Calu3 (cell line): Measurements from ENCODE around the gene STAP1. TPM values are rescaled to one million over a fixed set of nuclear protein-coding genes. Genes with fewer than 3 reads are reported as not detected.

Experiments used
- BruUV-seq: library from RNA; stranded (reverse); fragments of 400-500 nt; replicated peaks from 2 replicates; lab custom pipeline; 2021; lab: Mats Ljungman, UMichigan
- CTCF ChIA-PET: fragments of 300-600 bp; sonication (Branson Sonifier 250); formaldehyde crosslinking; loops from one replicate; lab custom pipeline; 2022; ENCODE audit warnings: antibody characterized with exemption; lab: Charles Lee
- DNase-seq: peaks from one replicate; pipeline ENCODE4 v3.0.0; 2022
- H3K27ac Mint-ChIP-seq: one replicate; pipeline ENCODE4 v1.8.0; 2022; ENCODE audit warnings: mixed read lengths; ENCODE audit not compliant: unreplicated experiment
- H3K27me3 Mint-ChIP-seq: one replicate; pipeline ENCODE4 v1.8.0; 2022; ENCODE audit warnings: mixed read lengths; ENCODE audit not compliant: unreplicated experiment
- H3K36me3 Mint-ChIP-seq: one replicate; pipeline ENCODE4 v1.8.0; 2022; ENCODE audit warnings: mild to moderate bottlenecking, moderate library complexity, mixed read lengths; ENCODE audit not compliant: insufficient read depth, unreplicated experiment
- H3K4me1 Mint-ChIP-seq: one replicate; pipeline ENCODE4 v1.8.0; 2022; ENCODE audit warnings: mild to moderate bottlenecking, low read depth, mixed read lengths; ENCODE audit not compliant: unreplicated experiment
- H3K4me3 Mint-ChIP-seq: one replicate; pipeline ENCODE4 v1.8.0; 2022; ENCODE audit warnings: mild to moderate bottlenecking, low read depth, moderate library complexity, mixed read lengths; ENCODE audit not compliant: unreplicated experiment
- H3K9me3 Mint-ChIP-seq: one replicate; pipeline ENCODE4 v1.8.0; 2022; ENCODE audit warnings: low read depth, mixed read lengths; ENCODE audit not compliant: unreplicated experiment
- CTCF ChIP-seq: fragments of 200-600 bp; IDR thresholded peaks from one replicate; pipeline ENCODE4 v1.8.0; 2022; ENCODE audit warnings: antibody characterized with exemption; ENCODE audit not compliant: unreplicated experiment
- intact Hi-C: fragments of 100-400 bp; cut with micrococcal nuclease; formaldehyde crosslinking; loops from one replicate; pipeline ENCODE4 v1.10.0; 2022; ENCODE audit not compliant: unreplicated experiment
- total RNA-seq: library from RNA; stranded (reverse); gene quantifications from 2 replicates; pipeline ENCODE4 v1.2.3, GENCODE V29; 2022

Gene STAP1
- total RNA-seq, 1 experiment from 2014 or later: not detected

- Mint-ChIP-seq H3K9me3 (no peaks in the 10 kb centered on the region), H3K27me3 (no peaks in the 10 kb centered on the region), H3K4me1 (no peaks in the 10 kb centered on the region), H3K36me3 (no peaks in the 10 kb centered on the region), H3K27ac (no peak overlapping the region), H3K4me3 (no peak overlapping the region)
- DNase-seq: no peak
- TF ChIP-seq CTCF: no peak
- intact Hi-C loops: no loop called here
- CTCF ChIA-PET: no interaction called here
- BruUV-seq: no TSS peak
Observed at GRCh38 chr4:67581913-67582312, 23.4 kb downstream of the STAP1 start.

GRCh38 chr4:67584496-67584895, 26.0 kb downstream of the STAP1 start:
- no peak for DNase-seq
- Mint-ChIP-seq H3K9me3 (no peaks in the 10 kb centered on the region), H3K4me1 (no peaks in the 10 kb centered on the region), H3K27me3 (no peaks in the 10 kb centered on the region), H3K4me3 (no peak overlapping the region), H3K36me3 (no peaks in the 10 kb centered on the region), H3K27ac (no peak overlapping the region)
- TF ChIP-seq CTCF: no peak
- intact Hi-C loops: no loop called here
- CTCF ChIA-PET: no interaction called here
- no TSS peak for BruUV-seq

- intact Hi-C loops: no loop called here
- CTCF ChIA-PET: no interaction called here
Observed at GRCh38 chr4:67587156-67587555, 28.6 kb downstream of the STAP1 start.

GRCh38 chr4:67593741-67594175, 35.2 kb downstream of the STAP1 start:
- no peak for DNase-seq
- Mint-ChIP-seq H3K4me3 (no peak overlapping the region), H3K27ac (no peak overlapping the region), H3K27me3 (peaks cover 12% of the 10 kb centered on the region), H3K36me3 (no peaks in the 10 kb centered on the region), H3K9me3 (no peaks in the 10 kb centered on the region), H3K4me1 (no peaks in the 10 kb centered on the region)
- intact Hi-C loops: no loop called here
- TF ChIP-seq CTCF: no peak
- BruUV-seq: no TSS peak
- CTCF ChIA-PET: no interaction called here

More at GRCh38 chr4:67587156-67587555, 28.6 kb downstream of the STAP1 start:
- no peak overlapping the region for H3K4me3 Mint-ChIP-seq
- DNase-seq: no peak
- no peaks in the 10 kb centered on the region for H3K36me3 Mint-ChIP-seq
- no peak for TF ChIP-seq CTCF
- H3K4me1 Mint-ChIP-seq: no peaks in the 10 kb centered on the region
- H3K9me3 Mint-ChIP-seq: no peaks in the 10 kb centered on the region
- no peak overlapping the region for H3K27ac Mint-ChIP-seq
- H3K27me3 Mint-ChIP-seq: no peaks in the 10 kb centered on the region
- no TSS peak for BruUV-seq
